Activated CD8-positive, alpha-beta memory T cell treated with anti-CD3 and anti-CD28 coated beads for 36 hours (primary cell): ENCODE results near the gene NUTM2F. TPM values are rescaled to one million over a fixed set of nuclear protein-coding genes. Genes with fewer than 3 reads are reported as not detected.

Experiments
- total RNA-seq, 2 experiments: library from RNA; stranded (reverse); gene quantifications; one replicate each; pipeline ENCODE4 v1.2.3, GENCODE V29; 2021

The NUTM2F gene
- total RNA-seq, 2 experiments from 2014 or later, result not detected

Other genes with a start within 250 kb of the NUTM2F start
- 1 to 10 TPM; 5.9 to 6.1 TPM for gene PTPDC1, start 244.2 kb downstream of the NUTM2F start, total RNA-seq
- gene ZNF169, start 69.3 kb downstream of the NUTM2F start, total RNA-seq, result 1 to 10 TPM; 5.2 to 5.7 TPM
- not detected for gene PCAT7, start 226.4 kb upstream of the NUTM2F start, total RNA-seq